ENCODE results near the gene SUPT3H. TPM values are rescaled to one million over a fixed set of nuclear protein-coding genes. Genes with fewer than 3 reads are reported as not detected.

SUPT3H gene
- total and polyA plus RNA-seq, 12 donors: 10.0 to 56.2 (median 16.6) TPM

GRCh38 chr6:45323656-45324224, 54.0 kb downstream of the SUPT3H start:
- Histone ChIP-seq H3K36me3 (replicated peaks in 1 of 2) (no peaks in the 10 kb centered on the region), H3K27ac (no peak overlapping the region), H3K9me3 (replicated peaks in 1 of 3) (no peaks in the 10 kb centered on the region), H3K27me3 (no peaks in the 10 kb centered on the region), H3K4me3 (no peak overlapping the region), H3K4me1 (replicated peaks in 1 of 2) (peaks cover 0 to 7% of the 10 kb centered on the region in 2 donors)
- DNase-seq: no peak
- TF ChIP-seq POLR2A (IDR thresholded peaks at IDR 0.05): no peak
- TF ChIP-seq, protein P1, sequence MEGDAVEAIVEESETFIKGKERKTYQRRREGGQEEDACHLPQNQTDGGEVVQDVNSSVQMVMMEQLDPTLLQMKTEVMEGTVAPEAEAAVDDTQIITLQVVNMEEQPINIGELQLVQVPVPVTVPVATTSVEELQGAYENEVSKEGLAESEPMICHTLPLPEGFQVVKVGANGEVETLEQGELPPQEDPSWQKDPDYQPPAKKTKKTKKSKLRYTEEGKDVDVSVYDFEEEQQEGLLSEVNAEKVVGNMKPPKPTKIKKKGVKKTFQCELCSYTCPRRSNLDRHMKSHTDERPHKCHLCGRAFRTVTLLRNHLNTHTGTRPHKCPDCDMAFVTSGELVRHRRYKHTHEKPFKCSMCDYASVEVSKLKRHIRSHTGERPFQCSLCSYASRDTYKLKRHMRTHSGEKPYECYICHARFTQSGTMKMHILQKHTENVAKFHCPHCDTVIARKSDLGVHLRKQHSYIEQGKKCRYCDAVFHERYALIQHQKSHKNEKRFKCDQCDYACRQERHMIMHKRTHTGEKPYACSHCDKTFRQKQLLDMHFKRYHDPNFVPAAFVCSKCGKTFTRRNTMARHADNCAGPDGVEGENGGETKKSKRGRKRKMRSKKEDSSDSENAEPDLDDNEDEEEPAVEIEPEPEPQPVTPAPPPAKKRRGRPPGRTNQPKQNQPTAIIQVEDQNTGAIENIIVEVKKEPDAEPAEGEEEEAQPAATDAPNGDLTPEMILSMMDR (IDR thresholded peaks at IDR 0.05): no peak
- intact Hi-C loops (cut with DNase I): no loop called here
- 69 to 79% (median 72%) methylated on average over 3 of the region's 3 CpGs for WGBS, 4 donors

DNA sequence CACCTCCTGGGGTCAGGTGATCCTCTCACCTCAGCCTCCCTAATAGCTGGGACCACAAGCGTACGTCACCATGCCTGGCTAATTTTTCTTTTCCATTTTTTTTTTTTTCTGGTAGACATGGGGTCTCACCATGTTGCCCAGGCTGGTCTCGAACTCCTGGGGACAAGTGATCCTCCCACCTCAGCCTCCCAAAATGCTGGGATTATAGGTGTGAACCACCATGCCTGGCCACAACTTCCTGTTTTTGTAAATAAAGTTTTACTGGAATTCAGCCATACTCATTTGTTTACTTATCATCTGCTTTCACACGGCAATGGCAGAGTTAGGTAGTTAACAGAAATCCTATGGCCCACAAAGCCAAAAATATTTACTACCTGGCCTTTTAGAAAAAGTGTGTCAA, 57.4 kb downstream of the SUPT3H start:
- Histone ChIP-seq H3K4me1 (replicated peaks in 1 of 2) (no peaks in the 10 kb centered on the region), H3K27ac (no peak overlapping the region), H3K27me3 (no peaks in the 10 kb centered on the region), H3K9me3 (replicated peaks in 1 of 3) (no peaks in the 10 kb centered on the region), H3K36me3 (replicated peaks in 1 of 2) (no peaks in the 10 kb centered on the region), H3K4me3 (no peak overlapping the region)
- DNase-seq: no peak
- intact Hi-C loops (cut with DNase I): no loop called here
- 91 to 97% (median 96%) methylated on average over 4 of the region's 4 CpGs for WGBS, 4 donors
- TF ChIP-seq POLR2A (IDR thresholded peaks at IDR 0.05): no peak
- TF ChIP-seq, protein P1 (IDR thresholded peaks at IDR 0.05): no peak

DNA sequence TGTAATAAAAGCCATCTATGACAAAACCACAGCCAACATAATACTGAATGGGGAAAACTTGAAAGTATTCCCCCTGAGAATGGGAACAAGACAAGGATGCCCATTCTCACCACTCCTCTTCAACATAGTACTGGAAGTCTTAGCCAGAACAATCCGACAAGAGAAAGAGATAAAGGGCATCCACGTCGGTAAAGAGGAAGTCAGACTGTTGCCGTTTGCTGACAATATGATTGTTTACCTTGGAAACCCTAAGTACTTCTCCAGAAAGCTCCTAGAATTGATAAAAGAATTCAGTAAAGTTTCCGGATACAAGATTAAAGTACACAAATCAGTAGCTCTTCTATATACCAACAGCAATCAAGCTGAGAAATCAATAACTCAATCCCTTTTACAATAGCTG, 63.6 kb downstream of the SUPT3H start:
- Histone ChIP-seq H3K4me3 (no peak overlapping the region), H3K27ac (no peak overlapping the region), H3K4me1 (replicated peaks in 1 of 2) (no peaks in the 10 kb centered on the region), H3K9me3 (replicated peaks in 1 of 3) (no peaks in the 10 kb centered on the region), H3K36me3 (replicated peaks in 1 of 2) (no peaks in the 10 kb centered on the region), H3K27me3 (no peaks in the 10 kb centered on the region)
- no peak for TF ChIP-seq POLR2A (IDR thresholded peaks at IDR 0.05)
- TF ChIP-seq, protein P1 (IDR thresholded peaks at IDR 0.05): no peak
- no peak for DNase-seq
- intact Hi-C loops (cut with DNase I): no loop called here
- WGBS, 4 donors: 62 to 85% (median 69%) methylated on average over 5 of the region's 5 CpGs

DNA sequence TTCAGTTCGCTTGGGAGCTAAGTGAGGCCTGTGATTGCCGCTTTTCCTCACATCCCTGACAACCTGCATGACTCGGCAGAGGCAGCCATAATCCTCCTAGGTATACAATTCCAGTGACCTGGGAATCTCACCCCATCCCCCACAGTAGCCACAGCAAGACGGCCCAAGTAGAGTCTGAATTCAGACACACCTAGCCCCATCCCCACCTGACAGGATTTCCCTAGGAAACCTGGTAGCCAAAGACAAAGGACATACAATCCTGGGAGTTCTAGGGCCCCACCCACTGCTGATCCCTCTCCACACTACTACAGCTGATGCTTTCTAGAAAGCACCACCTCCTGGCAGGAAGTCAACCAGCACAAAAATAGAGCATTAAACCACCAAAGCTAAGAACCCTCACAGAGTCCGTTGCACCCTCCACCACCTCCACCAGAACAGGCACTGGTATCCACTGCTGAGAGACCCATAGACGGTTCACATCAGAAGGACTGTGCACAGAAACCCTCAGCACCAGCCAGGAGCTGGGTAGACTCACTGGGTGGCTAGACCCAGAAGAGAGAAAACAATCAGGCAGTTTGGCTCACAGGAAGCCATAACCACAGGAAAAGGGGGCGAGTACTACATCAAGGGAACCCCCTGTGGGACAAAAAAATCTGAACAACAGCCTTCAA, 67.5 kb downstream of the SUPT3H start:
- 76 to 89% (median 88%) methylated on average over 3 to 7 of the region's 7 CpGs for WGBS, 4 donors
- Histone ChIP-seq H3K9me3 (replicated peaks in 1 of 3) (no peaks in the 10 kb centered on the region), H3K27me3 (no peaks in the 10 kb centered on the region), H3K4me3 (no peak overlapping the region), H3K27ac (no peak overlapping the region), H3K4me1 (replicated peaks in 1 of 2) (no peaks in the 10 kb centered on the region), H3K36me3 (replicated peaks in 1 of 2) (no peaks in the 10 kb centered on the region)
- TF ChIP-seq POLR2A (IDR thresholded peaks at IDR 0.05): no peak
- TF ChIP-seq, protein P1 (IDR thresholded peaks at IDR 0.05): no peak
- intact Hi-C loops (cut with DNase I): no loop called here
- no peak for DNase-seq
